Measurements from ENCODE around the gene CYB5R2. TPM values are rescaled to one million over a fixed set of nuclear protein-coding genes. Genes with fewer than 3 reads are reported as not detected.

CYB5R2 gene
- total RNA-seq (2014; rRNA removed; shearing (Covaris generic)), result 0.60 and 0.76 TPM in 2 replicates

GRCh38 chr11:7672960-7673723 is at the start of gene CYB5R2:
Gene CYB5R2, minus strand, starts transcription at chr11:7673500. Its CDS starts 675 bp downstream, at chr11:7672825.
- Histone ChIP-seq H3K27ac (no peak within 1 kb of the TSS), H3K27me3 (replicated peaks) (no peaks in the 10 kb centered on the region), H3K4me3 (no peak within 1 kb of the TSS), H3K4me1 (replicated peaks) (peaks cover 7% of the 10 kb centered on the region), H3K9me3 (replicated peaks) (no peaks in the 10 kb centered on the region), H3K36me3 (no peaks in the 10 kb centered on the region)
- DNase-seq (ENCODE audit: low read depth in 1 of 2, low spot score in 2 of 2), result no peak

- H3K27ac ChIP-seq, result no peak overlapping the region
- H3K4me1 ChIP-seq (replicated peaks), result no peaks in the 10 kb centered on the region
- H3K4me3 ChIP-seq, result no peak overlapping the region
- no peaks in the 10 kb centered on the region for H3K27me3 ChIP-seq (replicated peaks)
- H3K36me3 ChIP-seq, result no peaks in the 10 kb centered on the region
- no peak for DNase-seq (ENCODE audit: low read depth in 1 of 2, low spot score in 2 of 2)
- no peaks in the 10 kb centered on the region for H3K9me3 ChIP-seq (replicated peaks)
Observed at GRCh38 chr11:7714786-7715185, 41.5 kb upstream of the CYB5R2 start.

- DNase-seq (ENCODE audit: low read depth in 1 of 2, low spot score in 2 of 2), result no peak
- no peak within 1 kb of the TSS for H3K27ac ChIP-seq
- no peaks in the 10 kb centered on the region for H3K4me1 ChIP-seq (replicated peaks)
- no peaks in the 10 kb centered on the region for H3K27me3 ChIP-seq (replicated peaks)
- no peak within 1 kb of the TSS for H3K4me3 ChIP-seq
- no peaks in the 10 kb centered on the region for H3K36me3 ChIP-seq
- H3K9me3 ChIP-seq (replicated peaks), result no peaks in the 10 kb centered on the region
Observed at GRCh38 chr11:7706377-7706776, 33.1 kb upstream of the CYB5R2 start, which contains the start of gene OVCH2. Gene OVCH2, minus strand, starts transcription at chr11:7706477. Its CDS starts 83 bp downstream, at chr11:7706394.

- Histone ChIP-seq H3K27me3 (replicated peaks) (no peaks in the 10 kb centered on the region), H3K4me3 (no peak overlapping the region), H3K4me1 (replicated peaks) (no peaks in the 10 kb centered on the region), H3K36me3 (no peaks in the 10 kb centered on the region), H3K27ac (no peak overlapping the region), H3K9me3 (replicated peaks) (no peaks in the 10 kb centered on the region)
- DNase-seq (ENCODE audit: low read depth in 1 of 2, low spot score in 2 of 2), result no peak
Observed at GRCh38 chr11:7703740-7704139, 30.4 kb upstream of the CYB5R2 start.

GRCh38 chr11:7696424-7696823 is 23.1 kb upstream of the CYB5R2 start:
- H3K4me3 ChIP-seq, result no peak overlapping the region
- H3K27ac ChIP-seq, result no peak overlapping the region
- H3K4me1 ChIP-seq (replicated peaks), result no peaks in the 10 kb centered on the region
- no peak for DNase-seq (ENCODE audit: low read depth in 1 of 2, low spot score in 2 of 2)
- H3K9me3 ChIP-seq (replicated peaks), result no peaks in the 10 kb centered on the region
- no peaks in the 10 kb centered on the region for H3K36me3 ChIP-seq
- no peaks in the 10 kb centered on the region for H3K27me3 ChIP-seq (replicated peaks)

- Histone ChIP-seq H3K9me3 (replicated peaks) (no peaks in the 10 kb centered on the region), H3K36me3 (no peaks in the 10 kb centered on the region), H3K4me3 (no peak overlapping the region), H3K27me3 (replicated peaks) (no peaks in the 10 kb centered on the region), H3K27ac (no peak overlapping the region), H3K4me1 (replicated peaks) (no peaks in the 10 kb centered on the region)
- no peak for DNase-seq (ENCODE audit: low read depth in 1 of 2, low spot score in 2 of 2)
Observed at GRCh38 chr11:7694235-7694634, 20.9 kb upstream of the CYB5R2 start.

- DNase-seq (ENCODE audit: low read depth in 1 of 2, low spot score in 2 of 2), result no peak
- H3K36me3 ChIP-seq, result no peaks in the 10 kb centered on the region
- H3K27ac ChIP-seq, result no peak overlapping the region
- H3K4me1 ChIP-seq (replicated peaks), result no peaks in the 10 kb centered on the region
- no peaks in the 10 kb centered on the region for H3K27me3 ChIP-seq (replicated peaks)
- no peaks in the 10 kb centered on the region for H3K9me3 ChIP-seq (replicated peaks)
- no peak overlapping the region for H3K4me3 ChIP-seq
Observed at GRCh38 chr11:7692426-7692825, 19.1 kb upstream of the CYB5R2 start.

- no peaks in the 10 kb centered on the region for H3K4me1 ChIP-seq (replicated peaks)
- H3K9me3 ChIP-seq (replicated peaks), result no peaks in the 10 kb centered on the region
- DNase-seq (ENCODE audit: low read depth in 1 of 2, low spot score in 2 of 2), result no peak
- H3K27me3 ChIP-seq (replicated peaks), result no peaks in the 10 kb centered on the region
- H3K4me3 ChIP-seq, result no peak overlapping the region
- no peak overlapping the region for H3K27ac ChIP-seq
- no peaks in the 10 kb centered on the region for H3K36me3 ChIP-seq
Observed at GRCh38 chr11:7691759-7692350, 18.6 kb upstream of the CYB5R2 start.

- no peak for DNase-seq (ENCODE audit: low read depth in 1 of 2, low spot score in 2 of 2)
- no peak overlapping the region for H3K27ac ChIP-seq
- no peaks in the 10 kb centered on the region for H3K36me3 ChIP-seq
- H3K4me3 ChIP-seq, result no peak overlapping the region
- H3K27me3 ChIP-seq (replicated peaks), result no peaks in the 10 kb centered on the region
- H3K4me1 ChIP-seq (replicated peaks), result no peaks in the 10 kb centered on the region
- no peaks in the 10 kb centered on the region for H3K9me3 ChIP-seq (replicated peaks)
Observed at GRCh38 chr11:7690648-7691047, 17.3 kb upstream of the CYB5R2 start.

GRCh38 chr11:7689239-7689638 is 15.9 kb upstream of the CYB5R2 start:
- H3K27me3 ChIP-seq (replicated peaks), result no peaks in the 10 kb centered on the region
- H3K9me3 ChIP-seq (replicated peaks), result no peaks in the 10 kb centered on the region
- H3K4me3 ChIP-seq, result no peak overlapping the region
- no peaks in the 10 kb centered on the region for H3K36me3 ChIP-seq
- DNase-seq (ENCODE audit: low read depth in 1 of 2, low spot score in 2 of 2), result no peak
- no peak overlapping the region for H3K27ac ChIP-seq
- H3K4me1 ChIP-seq (replicated peaks), result no peaks in the 10 kb centered on the region

GRCh38 chr11:7688238-7688826 is 15.0 kb upstream of the CYB5R2 start:
- Histone ChIP-seq H3K4me1 (replicated peaks) (no peaks in the 10 kb centered on the region), H3K9me3 (replicated peaks) (no peaks in the 10 kb centered on the region), H3K27me3 (replicated peaks) (no peaks in the 10 kb centered on the region), H3K4me3 (no peak overlapping the region), H3K36me3 (no peaks in the 10 kb centered on the region), H3K27ac (no peak overlapping the region)
- no peak for DNase-seq (ENCODE audit: low read depth in 1 of 2, low spot score in 2 of 2)

- H3K9me3 ChIP-seq (replicated peaks), result no peaks in the 10 kb centered on the region
- no peak overlapping the region for H3K4me3 ChIP-seq
- no peak for DNase-seq (ENCODE audit: low read depth in 1 of 2, low spot score in 2 of 2)
- H3K36me3 ChIP-seq, result no peaks in the 10 kb centered on the region
- no peaks in the 10 kb centered on the region for H3K4me1 ChIP-seq (replicated peaks)
- H3K27me3 ChIP-seq (replicated peaks), result no peaks in the 10 kb centered on the region
- H3K27ac ChIP-seq, result no peak overlapping the region
Observed at GRCh38 chr11:7687386-7687785, 14.1 kb upstream of the CYB5R2 start.

GRCh38 chr11:7686761-7687160 is 13.5 kb upstream of the CYB5R2 start:
- no peaks in the 10 kb centered on the region for H3K27me3 ChIP-seq (replicated peaks)
- no peak for DNase-seq (ENCODE audit: low read depth in 1 of 2, low spot score in 2 of 2)
- no peaks in the 10 kb centered on the region for H3K9me3 ChIP-seq (replicated peaks)
- no peaks in the 10 kb centered on the region for H3K4me1 ChIP-seq (replicated peaks)
- H3K36me3 ChIP-seq, result no peaks in the 10 kb centered on the region
- no peak overlapping the region for H3K27ac ChIP-seq
- no peak overlapping the region for H3K4me3 ChIP-seq

GRCh38 chr11:7683571-7683970 is 10.3 kb upstream of the CYB5R2 start:
- H3K27me3 ChIP-seq (replicated peaks), result no peaks in the 10 kb centered on the region
- no peak for DNase-seq (ENCODE audit: low read depth in 1 of 2, low spot score in 2 of 2)
- H3K27ac ChIP-seq, result no peak overlapping the region
- no peaks in the 10 kb centered on the region for H3K9me3 ChIP-seq (replicated peaks)
- H3K4me1 ChIP-seq (replicated peaks), result no peaks in the 10 kb centered on the region
- H3K36me3 ChIP-seq, result no peaks in the 10 kb centered on the region
- no peak overlapping the region for H3K4me3 ChIP-seq
